PFSK-1 (cell line): ENCODE results near the gene MUC22.

Experiments used
- FOXP2 ChIP-seq: optimal IDR thresholded peaks from 2 replicates; pipeline ENCODE3; 2011; ENCODE audit warnings: borderline replicate concordance, control low read depth, inconsistent platforms; ENCODE audit not compliant: insufficient read depth; ENCODE audit errors: extremely low read length, extremely low read depth
- POLR2AphosphoS5 ChIP-seq: IDR thresholded peaks from 2 replicates; pipeline ENCODE4 v1.6.1; 2012; ENCODE audit warnings: low read depth, mild to moderate bottlenecking, control low read depth, low read length, moderate library complexity
- REST ChIP-seq, 2 experiments: IDR thresholded peaks; 2 replicates each; pipeline versions ENCODE4 v1.6.1 to v1.8.0; 2011 to 2012; ENCODE audit warnings: low read depth in 2 of 2, low read length in 2 of 2, control low read depth in 1 of 2, inconsistent platforms in 1 of 2, mild to moderate bottlenecking in 1 of 2, moderate library complexity in 1 of 2; ENCODE audit not compliant: insufficient read depth in 1 of 2
- SIN3A ChIP-seq: IDR thresholded peaks from 2 replicates; pipeline ENCODE4 v1.6.1; 2012; ENCODE audit warnings: mild to moderate bottlenecking, low read length, moderate library complexity, borderline replicate concordance; ENCODE audit not compliant: insufficient read depth
- TAF1 ChIP-seq: IDR thresholded peaks from 2 replicates; pipeline ENCODE4 v1.6.1; 2012; ENCODE audit warnings: low read length, control low read depth, borderline replicate concordance; ENCODE audit not compliant: insufficient read depth

MUC22 gene

DNA sequence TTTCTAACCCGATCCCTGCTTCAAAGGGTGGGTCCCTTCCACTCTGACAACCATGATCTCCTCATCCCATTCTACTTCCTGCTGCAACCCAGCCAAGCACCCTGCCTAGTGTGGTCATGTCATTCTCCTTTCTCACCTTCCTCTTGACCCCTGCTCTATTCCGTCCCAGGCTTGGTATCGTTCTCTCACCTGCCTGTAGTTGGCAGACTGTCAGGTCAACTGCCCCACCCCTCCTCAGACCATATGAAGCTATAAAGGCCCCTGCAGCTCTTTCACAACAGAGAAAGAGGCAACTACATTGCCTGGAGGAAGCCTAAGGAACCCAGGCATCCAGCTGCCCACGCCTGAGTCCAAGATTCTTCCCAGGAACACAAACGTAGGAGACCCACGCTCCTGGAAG, 26.8 kb upstream of the MUC22 start, which contains the start of gene MUC21:
TSS of gene MUC21 (plus strand) at position 280 of the 400 bp plus-strand sequence. CDS start 241 bp downstream, outside the sequence.
- TF ChIP-seq REST (IDR thresholded peaks at IDR 0.05; ENCODE audit: insufficient read depth in 1 of 2, low read depth in 2 of 2, low read length in 2 of 2) (no peak), POLR2AphosphoS5 (no peak), TAF1 (no peak), FOXP2 (no peak), SIN3A (no peak)

DNA sequence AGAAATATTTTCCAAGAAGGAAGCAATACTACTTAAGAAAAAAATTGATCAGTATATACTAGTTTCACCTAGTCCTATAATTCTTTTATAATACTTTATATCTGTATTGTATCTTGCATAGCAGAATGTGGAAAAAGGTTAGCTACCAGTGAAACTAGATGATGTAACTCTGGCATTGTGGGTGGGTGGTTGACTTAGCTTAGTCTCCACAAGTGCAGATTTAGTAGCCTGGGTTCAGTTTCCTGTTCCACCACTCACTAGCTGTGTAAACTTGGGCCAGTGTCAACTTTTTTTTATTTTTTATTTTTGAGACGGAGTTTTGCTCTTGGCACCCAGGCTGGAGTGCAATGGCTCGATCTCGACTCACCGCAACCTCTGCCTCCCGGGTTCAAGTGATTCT, 24.8 kb upstream of the MUC22 start:
- TF ChIP-seq FOXP2, result no peak
- TF ChIP-seq TAF1, result no peak
- TF ChIP-seq POLR2AphosphoS5, result no peak
- no peak for TF ChIP-seq SIN3A
- TF ChIP-seq REST (IDR thresholded peaks at IDR 0.05; ENCODE audit: insufficient read depth in 1 of 2, low read depth in 2 of 2, low read length in 2 of 2), result no peak

DNA sequence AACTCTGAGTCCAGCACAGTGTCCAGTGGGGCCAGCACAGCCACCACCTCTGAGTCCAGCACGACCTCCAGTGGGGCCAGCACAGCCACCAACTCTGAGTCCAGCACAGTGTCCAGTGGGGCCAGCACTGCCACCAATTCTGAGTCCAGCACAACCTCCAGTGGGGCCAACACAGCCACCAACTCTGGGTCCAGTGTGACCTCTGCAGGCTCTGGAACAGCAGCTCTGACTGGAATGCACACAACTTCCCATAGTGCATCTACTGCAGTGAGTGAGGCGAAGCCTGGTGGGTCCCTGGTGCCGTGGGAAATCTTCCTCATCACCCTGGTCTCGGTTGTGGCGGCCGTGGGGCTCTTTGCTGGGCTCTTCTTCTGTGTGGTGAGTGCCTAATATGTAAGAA, 23.0 kb upstream of the MUC22 start:
- TF ChIP-seq POLR2AphosphoS5, result no peak
- no peak for TF ChIP-seq REST (IDR thresholded peaks at IDR 0.05; ENCODE audit: insufficient read depth in 1 of 2, low read depth in 2 of 2, low read length in 2 of 2)
- TF ChIP-seq TAF1, result no peak
- no peak for TF ChIP-seq SIN3A
- no peak for TF ChIP-seq FOXP2

- no peak for TF ChIP-seq FOXP2
- TF ChIP-seq SIN3A, result no peak
- TF ChIP-seq POLR2AphosphoS5, result no peak
- no peak for TF ChIP-seq TAF1
- no peak for TF ChIP-seq REST (IDR thresholded peaks at IDR 0.05; ENCODE audit: insufficient read depth in 1 of 2, low read depth in 2 of 2, low read length in 2 of 2)
Observed at GRCh38 chr6:30988209-30988825, 22.0 kb upstream of the MUC22 start.

DNA sequence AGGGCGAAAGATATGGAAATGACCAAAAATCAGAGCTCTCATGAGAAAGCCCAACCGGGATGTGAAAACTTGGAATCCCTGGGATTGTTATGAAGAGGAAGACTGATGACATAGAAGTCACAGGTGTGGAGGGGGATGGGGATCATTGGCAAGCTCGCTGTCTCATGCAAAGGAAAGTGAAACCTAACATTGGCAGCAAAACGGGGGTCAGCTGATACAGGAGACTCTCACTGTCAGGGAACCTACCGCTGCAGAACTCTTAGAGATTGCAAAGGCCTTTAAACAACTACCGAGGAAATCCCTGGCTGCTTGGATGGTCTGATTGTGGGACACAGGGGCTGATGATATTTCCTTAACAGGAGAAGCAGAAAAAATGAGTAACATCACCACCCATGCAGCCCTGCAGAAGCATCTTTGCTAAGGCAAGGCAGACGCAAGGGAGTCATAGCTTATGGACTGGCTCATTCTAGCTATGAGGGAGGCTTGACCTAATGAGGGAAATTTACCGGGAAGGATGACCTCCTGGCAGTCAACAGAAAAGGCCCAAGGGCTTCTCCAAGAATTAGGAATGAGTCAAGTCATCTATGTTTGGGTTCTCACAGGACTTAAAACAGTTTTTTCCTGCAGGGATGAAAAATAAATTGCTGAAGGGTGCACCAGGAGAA, 19.7 kb upstream of the MUC22 start:
- TF ChIP-seq POLR2AphosphoS5 (no peak), REST (IDR thresholded peaks at IDR 0.05; ENCODE audit: insufficient read depth in 1 of 2, low read depth in 2 of 2, low read length in 2 of 2) (no peak), TAF1 (no peak), FOXP2 (no peak), SIN3A (no peak)
